ENCODE data around the gene HHAT. TPM values are rescaled to one million over a fixed set of nuclear protein-coding genes. Genes with fewer than 3 reads are reported as not detected.

HHAT gene
- total RNA-seq, 1 donor from 2014 or later: 11.4 TPM

GRCh38 chr1:210336362-210336761 is 7.7 kb downstream of the HHAT start:
- TF ChIP-seq CTCF (IDR thresholded peaks at IDR 0.05; ENCODE audit: insufficient read depth, low read depth, low read length): no peak
- no peak for TF ChIP-seq EZH2 (IDR thresholded peaks at IDR 0.05; ENCODE audit: insufficient read depth, low read length)
- Mint-ChIP-seq H3K36me3 (ENCODE audit: low read depth, unreplicated experiment) (no peaks in the 10 kb centered on the region), H3K4me3 (ENCODE audit: unreplicated experiment) (no peak overlapping the region), H3K27me3 (ENCODE audit: low read depth, unreplicated experiment) (peaks cover 4% of the 10 kb centered on the region), H3K4me1 (ENCODE audit: low read depth, unreplicated experiment) (peaks cover 4% of the 10 kb centered on the region), H3K9me3 (ENCODE audit: unreplicated experiment) (no peaks in the 10 kb centered on the region), H3K27ac (ENCODE audit: unreplicated experiment) (no peak overlapping the region)
- Histone ChIP-seq H3K36me3 (ENCODE audit: insufficient read depth, low read length) (no peaks in the 10 kb centered on the region), H3K27ac (ENCODE audit: low read depth, low read length) (no peak overlapping the region), H3K4me3 (ENCODE audit: insufficient read depth, low read depth, low read length) (no peak overlapping the region), H2AFZ (ENCODE audit: low read depth, low read length) (no peak overlapping the region), H3K27me3 (ENCODE audit: insufficient read depth, low read length) (no peaks in the 10 kb centered on the region), H3K9ac (ENCODE audit: low read length) (no peak overlapping the region), H3K79me2 (ENCODE audit: insufficient read depth, low read length) (no peaks in the 10 kb centered on the region), H3K4me2 (ENCODE audit: low read length) (no peak overlapping the region), H3K9me3 (ENCODE audit: insufficient read depth, low read depth, low read length) (no peaks in the 10 kb centered on the region), H3K4me1 (ENCODE audit: insufficient read depth, low read length) (no peaks in the 10 kb centered on the region), H4K20me1 (ENCODE audit: insufficient read depth, low read length) (no peaks in the 10 kb centered on the region)
- FAIRE-seq (no peak), DNase-seq (ENCODE audit: low read depth) (no peak)

- no peak for FAIRE-seq
- Mint-ChIP-seq H3K4me1 (ENCODE audit: low read depth, unreplicated experiment) (peaks cover 4% of the 10 kb centered on the region), H3K36me3 (ENCODE audit: low read depth, unreplicated experiment) (peaks cover 2% of the 10 kb centered on the region), H3K27me3 (ENCODE audit: low read depth, unreplicated experiment) (peaks cover 3% of the 10 kb centered on the region), H3K9me3 (ENCODE audit: unreplicated experiment) (no peaks in the 10 kb centered on the region), H3K27ac (ENCODE audit: unreplicated experiment) (no peak overlapping the region), H3K4me3 (ENCODE audit: unreplicated experiment) (no peak overlapping the region)
- Histone ChIP-seq H3K4me3 (ENCODE audit: insufficient read depth, low read depth, low read length) (no peak overlapping the region), H3K27ac (ENCODE audit: low read depth, low read length) (no peak overlapping the region), H3K79me2 (ENCODE audit: insufficient read depth, low read length) (no peaks in the 10 kb centered on the region), H3K36me3 (ENCODE audit: insufficient read depth, low read length) (no peaks in the 10 kb centered on the region), H4K20me1 (ENCODE audit: insufficient read depth, low read length) (no peaks in the 10 kb centered on the region), H3K27me3 (ENCODE audit: insufficient read depth, low read length) (peaks cover 4% of the 10 kb centered on the region), H3K9me3 (ENCODE audit: insufficient read depth, low read depth, low read length) (no peaks in the 10 kb centered on the region), H3K4me2 (ENCODE audit: low read length) (no peak overlapping the region), H2AFZ (ENCODE audit: low read depth, low read length) (no peak overlapping the region), H3K4me1 (ENCODE audit: insufficient read depth, low read length) (peaks cover 6% of the 10 kb centered on the region), H3K9ac (ENCODE audit: low read length) (no peak overlapping the region)
- TF ChIP-seq CTCF (IDR thresholded peaks at IDR 0.05; ENCODE audit: insufficient read depth, low read depth, low read length) (no peak), EZH2 (IDR thresholded peaks at IDR 0.05; ENCODE audit: insufficient read depth, low read length) (no peak)
- no peak for DNase-seq (ENCODE audit: low read depth)
These were observed 10.8 kb downstream of the HHAT start for GRCh38 chr1:210339500-210339899.

GRCh38 chr1:210340311-210340710 is 11.6 kb downstream of the HHAT start:
- TF ChIP-seq CTCF (IDR thresholded peaks at IDR 0.05; ENCODE audit: insufficient read depth, low read depth, low read length): no peak
- TF ChIP-seq EZH2 (IDR thresholded peaks at IDR 0.05; ENCODE audit: insufficient read depth, low read length): no peak
- peaks cover 4% of the 10 kb centered on the region for H3K27me3 ChIP-seq (ENCODE audit: insufficient read depth, low read length)
- H3K36me3 ChIP-seq (ENCODE audit: insufficient read depth, low read length): no peaks in the 10 kb centered on the region
- Mint-ChIP-seq H3K27ac (ENCODE audit: unreplicated experiment) (no peak overlapping the region), H3K4me1 (ENCODE audit: low read depth, unreplicated experiment) (peaks cover 4% of the 10 kb centered on the region), H3K36me3 (ENCODE audit: low read depth, unreplicated experiment) (peaks cover 2% of the 10 kb centered on the region), H3K9me3 (ENCODE audit: unreplicated experiment) (no peaks in the 10 kb centered on the region), H3K27me3 (ENCODE audit: low read depth, unreplicated experiment) (peaks cover 3% of the 10 kb centered on the region), H3K4me3 (ENCODE audit: unreplicated experiment) (no peak overlapping the region)
- H3K4me2 ChIP-seq (ENCODE audit: low read length): no peak overlapping the region
- H2AFZ ChIP-seq (ENCODE audit: low read depth, low read length): no peak overlapping the region
- H3K9me3 ChIP-seq (ENCODE audit: insufficient read depth, low read depth, low read length): no peaks in the 10 kb centered on the region
- peaks cover 6% of the 10 kb centered on the region for H3K4me1 ChIP-seq (ENCODE audit: insufficient read depth, low read length)
- no peak overlapping the region for H3K9ac ChIP-seq (ENCODE audit: low read length)
- DNase-seq (ENCODE audit: low read depth): no peak
- H3K27ac ChIP-seq (ENCODE audit: low read depth, low read length): no peak overlapping the region
- H4K20me1 ChIP-seq (ENCODE audit: insufficient read depth, low read length): no peaks in the 10 kb centered on the region
- no peak overlapping the region for H3K4me3 ChIP-seq (ENCODE audit: insufficient read depth, low read depth, low read length)
- no peak for FAIRE-seq
- no peaks in the 10 kb centered on the region for H3K79me2 ChIP-seq (ENCODE audit: insufficient read depth, low read length)
